HL-60 (cell line): ENCODE measurements around the gene WDR59.

ENCODE experiments used
- GABPA ChIP-seq: IDR thresholded peaks from 2 replicates; pipeline ENCODE4 v1.6.1; 2012; ENCODE audit warnings: low read depth
- POLR2AphosphoS5 ChIP-seq: IDR thresholded peaks from 2 replicates; pipeline ENCODE4 v1.6.1; 2012; ENCODE audit warnings: low read depth
- SPI1 ChIP-seq: IDR thresholded peaks from 2 replicates; pipeline ENCODE4 v1.6.1; 2012; ENCODE audit warnings: low read depth, mild to moderate bottlenecking, borderline replicate concordance
- TF ChIP-seq, protein P1 (sequence below): IDR thresholded peaks from one replicate; pipeline ENCODE4 v1.5.1; 2011; ENCODE audit warnings: low read length, control low read depth, inconsistent platforms; ENCODE audit not compliant: insufficient read depth
- TF ChIP-seq, protein P2 (sequence below): IDR thresholded peaks from 2 replicates; pipeline ENCODE4 v1.6.1; 2012; ENCODE audit warnings: low read depth; ENCODE audit not compliant: insufficient replicate concordance

DNA sequence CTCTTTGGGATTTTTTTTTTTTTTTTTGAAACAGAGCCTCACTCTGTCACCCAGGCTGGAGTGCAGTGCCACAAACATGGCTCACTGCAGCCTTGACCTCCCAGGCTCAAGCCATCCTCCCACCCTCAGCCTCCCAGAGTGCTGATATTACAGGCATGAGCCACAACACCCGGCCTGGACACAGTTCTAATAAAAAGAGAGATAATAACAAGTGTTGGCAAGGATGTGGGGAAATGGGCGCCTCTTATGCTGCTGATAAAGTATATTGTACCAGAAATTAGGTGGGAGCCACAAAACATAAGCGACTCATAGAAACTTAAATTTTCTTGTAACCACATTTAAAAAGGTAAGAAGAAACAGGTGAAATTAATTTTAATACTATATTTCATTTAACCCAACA lies 159.9 kb downstream of the WDR59 start:
- TF ChIP-seq, protein P1, sequence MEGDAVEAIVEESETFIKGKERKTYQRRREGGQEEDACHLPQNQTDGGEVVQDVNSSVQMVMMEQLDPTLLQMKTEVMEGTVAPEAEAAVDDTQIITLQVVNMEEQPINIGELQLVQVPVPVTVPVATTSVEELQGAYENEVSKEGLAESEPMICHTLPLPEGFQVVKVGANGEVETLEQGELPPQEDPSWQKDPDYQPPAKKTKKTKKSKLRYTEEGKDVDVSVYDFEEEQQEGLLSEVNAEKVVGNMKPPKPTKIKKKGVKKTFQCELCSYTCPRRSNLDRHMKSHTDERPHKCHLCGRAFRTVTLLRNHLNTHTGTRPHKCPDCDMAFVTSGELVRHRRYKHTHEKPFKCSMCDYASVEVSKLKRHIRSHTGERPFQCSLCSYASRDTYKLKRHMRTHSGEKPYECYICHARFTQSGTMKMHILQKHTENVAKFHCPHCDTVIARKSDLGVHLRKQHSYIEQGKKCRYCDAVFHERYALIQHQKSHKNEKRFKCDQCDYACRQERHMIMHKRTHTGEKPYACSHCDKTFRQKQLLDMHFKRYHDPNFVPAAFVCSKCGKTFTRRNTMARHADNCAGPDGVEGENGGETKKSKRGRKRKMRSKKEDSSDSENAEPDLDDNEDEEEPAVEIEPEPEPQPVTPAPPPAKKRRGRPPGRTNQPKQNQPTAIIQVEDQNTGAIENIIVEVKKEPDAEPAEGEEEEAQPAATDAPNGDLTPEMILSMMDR = no peak
- TF ChIP-seq SPI1 (no peak), POLR2AphosphoS5 (no peak), GABPA (no peak)
- TF ChIP-seq, protein P2, sequence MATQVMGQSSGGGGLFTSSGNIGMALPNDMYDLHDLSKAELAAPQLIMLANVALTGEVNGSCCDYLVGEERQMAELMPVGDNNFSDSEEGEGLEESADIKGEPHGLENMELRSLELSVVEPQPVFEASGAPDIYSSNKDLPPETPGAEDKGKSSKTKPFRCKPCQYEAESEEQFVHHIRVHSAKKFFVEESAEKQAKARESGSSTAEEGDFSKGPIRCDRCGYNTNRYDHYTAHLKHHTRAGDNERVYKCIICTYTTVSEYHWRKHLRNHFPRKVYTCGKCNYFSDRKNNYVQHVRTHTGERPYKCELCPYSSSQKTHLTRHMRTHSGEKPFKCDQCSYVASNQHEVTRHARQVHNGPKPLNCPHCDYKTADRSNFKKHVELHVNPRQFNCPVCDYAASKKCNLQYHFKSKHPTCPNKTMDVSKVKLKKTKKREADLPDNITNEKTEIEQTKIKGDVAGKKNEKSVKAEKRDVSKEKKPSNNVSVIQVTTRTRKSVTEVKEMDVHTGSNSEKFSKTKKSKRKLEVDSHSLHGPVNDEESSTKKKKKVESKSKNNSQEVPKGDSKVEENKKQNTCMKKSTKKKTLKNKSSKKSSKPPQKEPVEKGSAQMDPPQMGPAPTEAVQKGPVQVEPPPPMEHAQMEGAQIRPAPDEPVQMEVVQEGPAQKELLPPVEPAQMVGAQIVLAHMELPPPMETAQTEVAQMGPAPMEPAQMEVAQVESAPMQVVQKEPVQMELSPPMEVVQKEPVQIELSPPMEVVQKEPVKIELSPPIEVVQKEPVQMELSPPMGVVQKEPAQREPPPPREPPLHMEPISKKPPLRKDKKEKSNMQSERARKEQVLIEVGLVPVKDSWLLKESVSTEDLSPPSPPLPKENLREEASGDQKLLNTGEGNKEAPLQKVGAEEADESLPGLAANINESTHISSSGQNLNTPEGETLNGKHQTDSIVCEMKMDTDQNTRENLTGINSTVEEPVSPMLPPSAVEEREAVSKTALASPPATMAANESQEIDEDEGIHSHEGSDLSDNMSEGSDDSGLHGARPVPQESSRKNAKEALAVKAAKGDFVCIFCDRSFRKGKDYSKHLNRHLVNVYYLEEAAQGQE = no peak
